GM23338 (cell line): Measurements from ENCODE around the gene SPTA1. TPM values are rescaled to one million over a fixed set of nuclear protein-coding genes. Genes with fewer than 3 reads are reported as not detected.

Source experiments
- ATAC-seq: fragments of 200-7000 bp; cut with Tn5 transposase; 3 replicates; pipeline ENCODE4 v1.9.1; 2020
- DNase-seq: peaks from one replicate; pipeline ENCODE4 v3.0.0-alpha.2; 2015; ENCODE audit warnings: low spot score
- H2AFZ ChIP-seq: fragments of 200-600 bp; sonication (generic); 2 replicates; pipeline ENCODE4 v1.8.0; 2016; ENCODE audit warnings: antibody characterized with exemption, mild to moderate bottlenecking, moderate library complexity
- H3F3A ChIP-seq: fragments of 200-600 bp; sonication (generic); replicated peaks from 2 replicates; pipeline ENCODE4 v1.8.0; 2017; ENCODE audit warnings: antibody characterized with exemption, mixed run types, low read depth
- H3K27ac ChIP-seq: fragments of 200-600 bp; sonication (generic); 2 replicates; pipeline ENCODE4 v1.6.1; 2016; ENCODE audit warnings: low read depth
- H3K27me3 ChIP-seq: fragments of 200-600 bp; sonication (generic); 2 replicates; pipeline ENCODE4 v1.8.0; 2016; ENCODE audit warnings: mild to moderate bottlenecking, mixed run types, moderate library complexity; ENCODE audit not compliant: insufficient read depth
- H3K36me3 ChIP-seq: fragments of 200-600 bp; sonication (generic); 2 replicates; pipeline ENCODE4 v1.8.0; 2016; ENCODE audit warnings: mild to moderate bottlenecking; ENCODE audit not compliant: insufficient read depth
- H3K4me1 ChIP-seq: fragments of 200-600 bp; sonication (generic); 2 replicates; pipeline ENCODE4 v1.8.0; 2016; ENCODE audit warnings: mild to moderate bottlenecking, moderate library complexity; ENCODE audit not compliant: insufficient read depth
- H3K4me2 ChIP-seq: fragments of 200-600 bp; sonication (generic); 2 replicates; pipeline ENCODE4 v1.7.1; 2017; ENCODE audit warnings: mixed run types
- H3K4me3 ChIP-seq: fragments of 200-600 bp; sonication (generic); 2 replicates; pipeline ENCODE4 v1.6.1; 2016; ENCODE audit warnings: mixed run types
- H3K79me2 ChIP-seq: fragments of 200-600 bp; sonication (generic); replicated peaks from 2 replicates; pipeline ENCODE4 v1.8.0; 2017; ENCODE audit warnings: mild to moderate bottlenecking; ENCODE audit not compliant: insufficient read depth
- H3K9me2 ChIP-seq: fragments of 200-600 bp; sonication (generic); 2 replicates; pipeline ENCODE4 v1.8.0; 2017; ENCODE audit not compliant: insufficient read depth
- H4K20me1 ChIP-seq: fragments of 200-600 bp; sonication (generic); replicated peaks from 2 replicates; pipeline ENCODE4 v1.8.0; 2017; ENCODE audit warnings: mild to moderate bottlenecking; ENCODE audit not compliant: insufficient read depth
- H3K27ac Mint-ChIP-seq: 2 replicates; pipeline ENCODE4 v1.8.0; 2020; ENCODE audit warnings: inconsistent platforms, mild to moderate bottlenecking, moderate library complexity, mixed read lengths
- H3K27me3 Mint-ChIP-seq: 3 replicates; pipeline ENCODE4 v1.8.0; 2022; ENCODE audit warnings: low read depth, mild to moderate bottlenecking, moderate library complexity, mixed read lengths, inconsistent platforms; ENCODE audit not compliant: insufficient read depth, poor library complexity
- H3K36me3 Mint-ChIP-seq: 3 replicates; pipeline ENCODE4 v1.8.0; 2021; ENCODE audit warnings: low read depth, mild to moderate bottlenecking, inconsistent platforms, moderate library complexity, mixed read lengths
- H3K4me1 Mint-ChIP-seq: 3 replicates; pipeline ENCODE4 v1.8.0; 2020; ENCODE audit warnings: mild to moderate bottlenecking, inconsistent platforms, mixed read lengths
- H3K4me3 Mint-ChIP-seq: 3 replicates; pipeline ENCODE4 v1.8.0; 2021; ENCODE audit warnings: moderate library complexity, mild to moderate bottlenecking, inconsistent platforms, mixed read lengths
- H3K9me3 Mint-ChIP-seq: 3 replicates; pipeline ENCODE4 v1.8.0; 2020; ENCODE audit warnings: moderate library complexity, mild to moderate bottlenecking, inconsistent platforms, mixed read lengths
- CREB1 ChIP-seq: fragments of 250-450 bp; sonication (Bioruptor Pico); IDR thresholded peaks from 2 replicates; pipeline ENCODE4 v1.5.0; 2020; ENCODE audit warnings: low read depth, mild to moderate bottlenecking, moderate library complexity
- CTCF ChIP-seq, 2 experiments: fragments of 200-600 bp in 1 of 2; sonication (generic) in 1 of 2; conservative IDR thresholded peaks; 2 replicates each; pipeline versions ENCODE4 v1.5.1 to v1.6.1; 2016 to 2017; ENCODE audit warnings: antibody characterized with exemption in 2 of 2, low read depth in 2 of 2, mild to moderate bottlenecking in 2 of 2, moderate library complexity in 1 of 2
- ETS1 ChIP-seq: IDR thresholded peaks from 2 replicates; pipeline ENCODE4 v1.6.1; 2016; ENCODE audit warnings: antibody characterized with exemption
- EZH2 ChIP-seq: fragments of 200-600 bp; sonication (generic); IDR thresholded peaks from one replicate; pipeline ENCODE4 v1.8.0; 2017; ENCODE audit warnings: antibody characterized with exemption, mild to moderate bottlenecking, low read depth; ENCODE audit not compliant: unreplicated experiment
- EZH2phosphoT487 ChIP-seq: fragments of 200-600 bp; sonication (generic); IDR thresholded peaks from one replicate; pipeline ENCODE4 v1.8.1; 2018; ENCODE audit warnings: antibody characterized with exemption; ENCODE audit not compliant: unreplicated experiment
- JUNB ChIP-seq: IDR thresholded peaks from one replicate; pipeline ENCODE4 v1.6.1; 2016; ENCODE audit warnings: antibody characterized with exemption; ENCODE audit not compliant: unreplicated experiment
- NANOG ChIP-seq: IDR thresholded peaks from 2 replicates; pipeline ENCODE4 v1.6.1; 2016; ENCODE audit warnings: antibody characterized with exemption, borderline replicate concordance
- POLR2AphosphoS5 ChIP-seq: IDR thresholded peaks from 2 replicates; pipeline ENCODE4 v1.6.1; 2016; ENCODE audit warnings: antibody characterized with exemption, low read depth
- REST ChIP-seq: IDR thresholded peaks from one replicate; pipeline ENCODE4 v1.6.1; 2018; ENCODE audit warnings: antibody characterized with exemption; ENCODE audit not compliant: unreplicated experiment
- STAT1 ChIP-seq: IDR thresholded peaks from one replicate; pipeline ENCODE4 v1.6.1; 2016; ENCODE audit warnings: antibody characterized with exemption; ENCODE audit not compliant: unreplicated experiment
- ZNF114 ChIP-seq: fragments of 250-450 bp; sonication (Bioruptor Pico); IDR thresholded peaks from 2 replicates; pipeline ENCODE4 v1.5.0; 2020; ENCODE audit warnings: mild to moderate bottlenecking, moderate library complexity
- ZNF331 ChIP-seq: fragments of 250-450 bp; sonication (Bioruptor Pico); IDR thresholded peaks from 2 replicates; pipeline ENCODE4 v1.5.0; 2020; ENCODE audit warnings: low read depth, mild to moderate bottlenecking, moderate library complexity
- ZNF462 ChIP-seq: fragments of 250-450 bp; sonication (Bioruptor Pico); IDR thresholded peaks from 2 replicates; pipeline ENCODE4 v1.5.0; 2020; ENCODE audit warnings: mild to moderate bottlenecking, moderate library complexity
- polyA plus RNA-seq: library from polyadenylated mRNA; unstranded; fragments of >200 nt; fragmentation: Nextera tagmentation; extraction: Ambion mirVana; gene quantifications from 2 replicates; pipeline ENCODE4 v1.2.1, GENCODE V29; 2016
- total RNA-seq: library from RNA; depleted of rRNA; stranded (reverse); fragments of >200 nt; shearing (Covaris generic); gene quantifications from 2 replicates; pipeline ENCODE4 v1.2.3, GENCODE V29; 2014

SPTA1 gene
- total and polyA plus RNA-seq, 2 experiments from 2014 or later, result not detected

- H2AFZ ChIP-seq, result no peak overlapping the region
These were observed 43.9 kb upstream of the SPTA1 start for GRCh38 chr1:158730453-158730852.

More at GRCh38 chr1:158730453-158730852, 43.9 kb upstream of the SPTA1 start:
- Histone ChIP-seq H3K27me3 (no peaks in the 10 kb centered on the region), H3K79me2 (no peaks in the 10 kb centered on the region), H3K4me3 (no peak overlapping the region), H3K4me1 (no peaks in the 10 kb centered on the region), H4K20me1 (no peaks in the 10 kb centered on the region), H3K27ac (no peak overlapping the region), H3F3A (no peaks in the 10 kb centered on the region), H3K4me2 (no peak overlapping the region), H3K9me2 (no peaks in the 10 kb centered on the region; the same call in 1 of the 2 replicates), H3K36me3 (no peaks in the 10 kb centered on the region)
- DNase-seq, result no peak
- Mint-ChIP-seq H3K4me3 (no peak overlapping the region), H3K36me3 (no peaks in the 10 kb centered on the region), H3K27me3 (no peaks in the 10 kb centered on the region), H3K9me3 (no peaks in the 10 kb centered on the region), H3K4me1 (no peaks in the 10 kb centered on the region), H3K27ac (no peak overlapping the region)
- no peak for TF ChIP-seq ETS1
- no peak for TF ChIP-seq EZH2phosphoT487
- TF ChIP-seq JUNB, result no peak
- no peak for TF ChIP-seq CTCF (conservative IDR thresholded peaks at IDR 0.05; ENCODE audit: low read depth in 2 of 2)
- no peak for TF ChIP-seq EZH2
- no peak for TF ChIP-seq STAT1
- TF ChIP-seq CREB1 (CRISPR knock-in tag), result no peak
- TF ChIP-seq POLR2AphosphoS5, result no peak
- TF ChIP-seq ZNF331, result no peak
- no peak for TF ChIP-seq ZNF114 (CRISPR knock-in tag)
- TF ChIP-seq REST, result no peak
- TF ChIP-seq NANOG, result no peak
- no peak for TF ChIP-seq ZNF462 (CRISPR knock-in tag)
- ATAC-seq, result no peak
